HG02798 (cell line): ENCODE measurements around the gene SVOPL.

Experiments used
- ATAC-seq: cut with Tn5 transposase; IDR thresholded peaks from one replicate; pipeline ENCODE4 v1.9.1; 2021; ENCODE audit warnings: mild to moderate bottlenecking; ENCODE audit not compliant: unreplicated experiment, poor library complexity

The SVOPL gene

GRCh38 chr7:138662991-138663320, 38.2 kb downstream of the SVOPL start:
- no peak for ATAC-seq

DNA sequence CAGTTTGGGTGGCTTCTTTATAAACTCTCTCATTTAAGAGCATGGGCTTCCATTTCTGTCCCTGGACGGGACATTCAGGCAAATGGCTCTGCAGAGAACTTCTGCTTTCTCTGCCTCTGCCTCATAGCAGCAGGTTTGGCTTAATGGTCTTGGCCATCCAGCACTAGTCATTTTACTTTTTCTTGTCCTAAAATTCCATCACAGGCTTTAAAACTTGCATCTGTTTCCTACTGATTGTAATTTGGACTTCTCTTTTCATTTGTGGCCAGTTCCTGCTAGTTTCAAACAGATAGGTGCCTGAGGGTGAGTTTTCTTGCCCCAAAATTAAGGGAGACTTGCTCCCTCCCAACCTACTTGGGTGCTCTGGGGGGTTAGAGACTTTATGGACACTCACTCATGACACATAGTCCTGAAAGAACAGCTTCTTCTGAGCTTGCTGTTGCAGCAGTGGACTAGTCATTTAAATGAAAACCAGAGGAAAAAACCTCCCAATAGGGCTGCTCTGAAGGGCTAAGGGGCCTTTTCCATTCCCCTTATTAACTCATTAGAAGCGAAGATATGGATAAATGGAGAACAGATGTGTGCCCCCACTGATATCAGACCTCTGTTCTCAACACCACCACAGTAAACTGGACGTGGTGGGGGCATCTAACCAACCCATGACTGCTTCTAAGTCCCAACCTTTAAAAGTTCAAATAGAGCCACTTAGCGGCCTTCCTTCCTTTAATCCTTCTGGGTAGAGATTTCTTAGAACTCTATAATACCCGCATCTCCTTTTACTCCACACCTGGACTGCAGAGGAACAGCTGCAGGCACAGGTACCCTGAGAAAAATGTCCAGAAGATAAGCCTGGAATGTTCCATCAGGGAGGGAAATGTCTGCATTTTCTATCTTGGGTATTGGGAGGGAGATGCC, 38.8 kb downstream of the SVOPL start:
- no peak for ATAC-seq

GRCh38 chr7:138661069-138661635, 40.0 kb downstream of the SVOPL start:
- no peak for ATAC-seq

GRCh38 chr7:138658889-138659288, 42.3 kb downstream of the SVOPL start:
- ATAC-seq, result no peak

- no peak for ATAC-seq
These were observed 43.2 kb downstream of the SVOPL start for GRCh38 chr7:138657854-138658386.

DNA sequence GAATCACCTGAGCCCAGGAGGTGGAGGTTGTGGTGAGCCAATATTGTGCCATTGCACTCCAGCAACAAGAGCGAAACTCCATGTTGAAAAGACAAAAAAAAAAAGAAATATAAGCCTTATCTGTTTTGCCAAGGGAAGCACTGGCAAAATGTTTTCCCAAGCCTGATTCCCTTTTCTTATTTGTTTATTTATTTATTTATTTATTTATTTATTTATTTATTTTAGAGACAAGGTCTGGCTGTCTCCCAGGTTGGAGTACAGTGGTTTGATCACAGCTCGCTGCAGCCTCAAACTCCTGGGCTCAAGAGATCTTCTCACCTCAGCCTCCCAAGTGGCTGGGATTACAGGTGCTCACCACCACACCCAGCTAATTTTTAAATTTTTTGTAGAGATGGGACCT, 44.2 kb downstream of the SVOPL start:
- ATAC-seq, result no peak

- no peak for ATAC-seq
These were observed 46.5 kb downstream of the SVOPL start for GRCh38 chr7:138654616-138655015.

DNA sequence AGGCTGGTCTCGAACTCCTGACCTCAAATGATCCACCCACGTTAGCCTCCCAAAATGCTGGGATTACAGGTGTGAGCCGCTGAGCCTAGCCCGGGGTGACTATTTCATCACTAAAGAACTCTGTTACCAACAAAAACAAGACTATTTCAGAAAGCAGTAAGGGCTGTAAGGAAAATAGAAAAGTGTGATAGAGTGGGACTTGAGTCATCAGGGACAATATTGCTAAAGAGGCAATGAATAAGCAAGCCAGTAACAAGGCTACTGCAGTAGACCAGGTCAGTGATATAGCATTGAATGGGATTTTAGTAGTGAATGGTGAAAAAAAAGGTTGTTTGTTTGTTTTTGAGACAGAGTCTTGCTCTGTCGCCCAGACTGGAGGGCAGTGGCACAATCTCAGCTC, 51.7 kb downstream of the SVOPL start:
- ATAC-seq, result no peak

- no peak for ATAC-seq
These were observed 55.9 kb downstream of the SVOPL start for GRCh38 chr7:138645284-138645683.

GRCh38 chr7:138632826-138633602, 68.1 kb downstream of the SVOPL start:
- ATAC-seq, result no peak

DNA sequence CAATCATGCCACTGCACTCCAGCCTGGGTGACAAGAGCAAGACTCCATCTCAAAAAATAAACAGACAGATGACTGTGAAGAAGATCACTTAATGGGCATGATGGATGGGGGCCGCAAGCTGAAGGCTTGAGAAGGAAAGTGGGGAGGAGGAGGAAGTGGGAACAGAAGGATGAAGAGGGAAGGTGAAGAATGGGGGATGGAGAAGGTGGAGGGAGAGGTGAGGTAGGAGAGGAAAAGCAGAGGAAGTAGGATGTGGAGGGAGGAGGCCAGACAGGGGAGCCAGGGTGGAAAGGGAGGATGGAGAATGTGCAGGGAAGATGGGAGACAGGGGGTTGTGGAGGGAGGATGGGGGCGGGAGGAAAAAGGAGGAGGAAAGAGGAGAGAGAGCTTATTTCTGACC, 68.8 kb downstream of the SVOPL start:
- no peak for ATAC-seq

DNA sequence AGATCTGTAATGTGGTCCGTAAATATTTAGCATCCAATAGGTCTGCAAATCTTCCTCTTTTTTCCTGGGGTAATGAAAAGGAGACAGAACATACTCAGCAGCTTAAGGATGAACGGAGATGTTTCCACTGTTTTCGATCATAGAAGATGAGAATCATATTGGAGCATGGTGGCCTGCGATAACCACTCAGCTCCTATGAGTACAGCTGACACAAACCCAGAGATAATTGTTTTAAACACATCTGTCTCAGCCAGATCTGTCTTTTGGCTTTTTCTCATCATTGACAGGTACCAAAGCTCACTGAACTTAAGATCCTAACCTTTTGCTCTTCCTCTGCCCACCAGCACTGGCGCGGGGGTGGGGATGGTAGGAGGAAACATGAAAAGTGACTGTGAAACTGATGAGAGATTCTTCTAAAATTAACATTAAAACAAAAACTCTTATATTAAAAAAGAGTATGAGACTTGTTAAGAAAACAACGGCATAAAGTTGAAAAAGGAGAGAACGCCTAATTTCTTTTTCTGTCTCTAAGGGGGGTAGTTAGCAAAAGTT, 71.0 kb downstream of the SVOPL start:
- ATAC-seq, result no peak

GRCh38 chr7:138627361-138627760, 73.8 kb downstream of the SVOPL start:
- no peak for ATAC-seq

- ATAC-seq, result no peak
These were observed 74.3 kb downstream of the SVOPL start for GRCh38 chr7:138626846-138627245.

DNA sequence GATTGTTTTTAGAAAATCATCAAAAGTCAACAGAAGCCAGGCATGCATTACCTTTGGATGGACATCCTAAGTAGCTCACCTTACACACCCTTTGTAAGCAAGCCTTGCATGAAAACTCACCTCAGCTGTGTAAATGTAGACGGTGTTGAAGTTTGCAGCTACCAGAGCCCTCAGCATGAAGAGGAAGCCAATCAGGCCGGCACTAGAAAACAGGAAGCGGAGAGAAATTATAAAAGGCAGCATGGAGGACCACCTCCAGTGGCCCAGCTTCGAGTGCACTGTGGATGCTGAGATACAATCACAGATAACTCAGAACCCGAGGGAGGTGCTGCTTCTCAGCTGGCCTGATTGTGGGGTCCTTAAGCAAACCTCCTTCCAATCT, 75.3 kb downstream of the SVOPL start:
- ATAC-seq, result no peak

GRCh38 chr7:138625084-138625848, 75.9 kb downstream of the SVOPL start:
- ATAC-seq, result no peak

DNA sequence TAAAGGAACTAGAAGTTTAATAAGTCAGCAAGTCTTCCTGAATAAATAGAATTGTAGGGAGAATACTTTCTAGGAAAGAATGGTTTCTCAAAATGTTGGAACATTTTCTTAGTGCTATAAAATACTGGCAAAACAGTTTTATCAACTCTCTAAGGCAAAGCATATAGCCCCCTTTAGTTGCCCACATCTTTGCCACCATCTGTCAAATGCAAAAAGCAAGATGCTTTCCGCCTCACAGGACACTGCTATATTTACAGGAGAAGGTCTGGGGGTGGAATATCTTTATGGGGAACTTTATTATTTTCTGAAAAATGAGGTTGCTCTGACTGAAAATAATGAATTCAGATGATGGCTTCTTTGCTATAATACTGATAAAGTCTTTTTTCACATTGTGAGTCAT, 78.3 kb downstream of the SVOPL start:
- no peak for ATAC-seq

- no peak for ATAC-seq
These were observed 82.2 kb downstream of the SVOPL start for GRCh38 chr7:138618933-138619332.

DNA sequence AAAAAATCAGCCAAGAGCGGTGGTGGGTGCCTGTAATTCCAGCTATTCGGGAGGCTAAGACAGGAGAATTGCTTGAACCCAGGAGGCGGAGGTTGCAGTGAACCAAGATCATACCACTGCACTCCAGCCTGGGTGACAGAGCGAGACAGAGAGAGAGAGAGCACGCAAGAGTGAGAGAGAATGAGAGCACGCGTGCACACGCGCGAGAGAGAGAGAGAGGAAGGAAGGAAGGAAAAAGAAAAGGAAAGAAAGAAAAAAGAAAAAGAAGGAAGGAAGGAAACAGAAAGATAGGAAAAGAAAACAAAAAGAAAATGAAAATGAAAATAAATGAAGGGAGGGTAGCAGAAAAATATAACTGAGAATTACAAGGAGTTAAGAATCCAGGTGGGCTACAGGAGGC, 82.7 kb downstream of the SVOPL start:
- ATAC-seq, result no peak

DNA sequence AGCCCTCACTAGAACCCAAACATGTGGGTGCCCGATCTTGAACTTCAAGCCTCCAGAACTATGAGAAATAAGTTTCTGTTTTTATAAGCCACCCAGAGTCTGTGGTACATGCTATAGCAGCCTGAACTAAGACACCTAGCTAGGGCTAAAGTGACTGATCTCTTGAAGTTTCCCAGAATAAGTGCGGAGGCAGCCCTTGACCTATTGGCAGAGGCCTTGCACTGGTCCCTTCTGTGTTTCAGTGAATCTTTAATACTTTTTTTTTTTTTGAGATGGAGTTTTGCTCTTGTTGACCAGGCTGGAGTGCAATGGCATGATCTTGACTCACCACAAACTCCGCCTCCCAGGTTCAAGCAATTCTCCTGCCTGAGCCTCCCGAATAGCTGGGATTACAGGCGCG, 85.1 kb downstream of the SVOPL start:
- ATAC-seq, result no peak
